GM21723 (cell line): Measurements from ENCODE around the gene ARHGAP8.

Experiments used
- ATAC-seq: cut with Tn5 transposase; IDR thresholded peaks from one replicate; pipeline ENCODE4 v1.9.1; 2021; ENCODE audit warnings: mild to moderate bottlenecking, moderate library complexity; ENCODE audit not compliant: unreplicated experiment

The ARHGAP8 gene

DNA sequence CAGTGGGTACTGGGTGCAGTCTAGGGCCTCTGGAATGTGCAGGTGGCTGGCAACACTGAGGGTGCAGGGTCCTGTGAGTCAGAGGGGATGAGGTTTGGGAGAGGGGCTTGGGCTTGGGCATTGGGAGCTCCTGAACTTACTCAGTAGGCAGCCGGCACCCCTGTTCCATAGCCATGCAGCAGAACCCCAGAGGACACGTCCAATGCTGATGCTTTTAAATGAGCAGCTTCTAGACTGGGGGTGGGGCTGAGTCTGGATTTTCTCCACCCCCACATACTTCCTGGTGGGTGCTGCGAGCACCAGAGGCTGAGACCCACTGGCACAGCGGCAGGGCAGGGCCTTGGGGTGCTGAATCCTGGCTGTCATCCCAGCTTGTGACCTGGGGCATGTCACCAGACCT is 71.4 kb downstream of the ARHGAP8 start:
- no peak for ATAC-seq

DNA sequence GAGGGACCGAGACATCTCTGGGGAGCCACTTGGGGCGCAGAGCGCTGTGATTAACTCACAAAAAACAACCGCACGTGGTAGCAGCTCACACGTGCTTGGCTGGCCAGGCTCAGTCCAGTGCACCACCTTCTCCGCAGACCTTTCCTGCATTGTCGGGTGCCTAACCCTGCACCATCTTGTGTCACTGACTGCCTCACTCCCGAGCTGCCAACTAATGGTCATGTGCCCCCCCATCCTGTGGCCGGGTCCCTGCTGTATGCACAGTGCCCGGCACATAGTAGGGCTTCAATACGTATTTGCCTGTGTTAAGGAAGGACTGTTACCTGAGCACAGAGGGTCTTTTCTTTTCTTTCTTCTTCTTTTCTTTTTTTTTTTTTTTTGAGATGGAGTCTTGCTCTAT is 71.9 kb downstream of the ARHGAP8 start:
- no peak for ATAC-seq

DNA sequence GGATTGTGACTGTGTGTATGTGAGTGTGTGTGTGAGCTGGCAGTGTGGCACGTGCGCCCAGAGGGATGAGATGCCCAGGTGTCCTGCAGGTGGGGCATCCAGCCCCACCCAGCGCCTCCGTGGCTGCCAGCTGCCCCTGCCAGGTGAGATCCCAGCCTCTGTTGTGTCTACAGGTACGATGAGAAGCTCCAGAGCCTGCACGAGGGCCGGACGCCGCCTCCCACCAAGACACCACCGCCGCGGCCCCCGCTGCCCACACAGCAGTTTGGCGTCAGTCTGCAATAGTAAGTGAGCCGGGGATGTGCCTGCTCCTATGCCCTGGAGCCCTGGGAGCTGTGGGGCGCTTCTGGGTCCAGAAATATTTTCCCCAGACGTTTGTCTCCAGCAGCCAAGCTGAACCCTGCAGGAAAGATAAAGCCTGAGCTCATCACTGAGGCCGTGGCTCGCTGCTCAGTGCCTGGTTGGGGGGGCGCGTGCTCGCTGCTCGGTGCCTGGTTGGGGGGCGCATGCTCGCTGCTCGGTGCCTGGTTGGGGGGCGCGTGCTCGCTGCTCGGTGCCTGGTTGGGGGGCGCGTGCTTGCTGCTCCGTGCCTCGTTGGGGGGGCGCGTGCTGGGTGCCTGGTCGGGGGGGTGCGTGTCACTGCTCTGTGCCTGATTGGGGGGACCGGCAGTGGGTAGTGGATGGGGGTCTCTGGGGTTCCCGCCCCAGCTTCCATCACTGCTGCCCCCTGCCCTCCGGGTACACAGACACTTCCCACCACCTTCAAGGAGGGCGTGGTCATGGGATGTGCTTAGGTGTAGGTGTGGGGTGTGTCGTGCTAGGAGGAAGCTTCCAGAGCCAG is 73.2 kb downstream of the ARHGAP8 start:
- ATAC-seq: no peak

DNA sequence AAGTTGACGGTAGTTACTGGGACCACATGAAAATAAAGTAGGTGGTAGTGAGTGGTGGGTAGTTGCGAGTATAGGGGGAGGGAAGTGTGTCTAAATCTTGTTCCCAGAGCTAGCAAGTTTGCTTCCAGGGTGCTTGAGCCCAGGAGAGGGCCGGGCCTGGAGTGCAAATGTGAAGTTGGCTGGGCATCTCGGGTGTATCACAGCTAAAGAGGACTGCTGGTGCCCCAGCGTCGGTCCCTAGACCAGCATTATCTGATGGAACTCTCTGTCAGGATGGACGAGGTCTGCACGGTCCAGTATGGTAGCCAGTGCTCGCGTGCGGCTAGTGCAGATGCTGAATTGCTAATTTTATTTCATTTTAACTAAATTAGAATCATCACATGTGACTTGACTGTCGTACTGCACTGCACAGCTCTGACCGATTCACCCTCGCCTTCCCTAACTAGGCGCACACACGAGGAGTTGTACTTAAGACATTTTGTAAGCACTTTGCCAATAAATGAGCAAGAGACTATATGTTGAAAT is 75.4 kb downstream of the ARHGAP8 start:
- no peak for ATAC-seq

DNA sequence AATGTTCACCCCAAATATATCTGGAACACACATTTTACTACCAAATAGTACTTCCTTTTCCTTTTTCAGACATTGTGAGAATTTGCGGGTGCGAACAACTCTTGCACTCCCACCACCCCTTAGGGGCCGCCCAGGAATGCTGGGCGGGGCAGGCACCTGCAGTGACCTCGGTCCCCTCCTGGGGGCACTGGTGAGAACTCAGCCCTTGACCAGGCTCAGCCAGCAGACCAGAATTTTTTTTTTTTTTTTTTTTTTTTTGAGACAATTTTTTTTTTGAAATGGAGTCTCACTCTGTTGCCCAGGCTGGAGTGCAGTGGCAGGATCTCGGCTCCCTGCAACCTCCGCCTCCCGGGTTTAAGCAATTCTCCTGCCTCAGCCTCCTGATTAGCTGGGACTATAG is 75.8 kb downstream of the ARHGAP8 start:
- no peak for ATAC-seq

DNA sequence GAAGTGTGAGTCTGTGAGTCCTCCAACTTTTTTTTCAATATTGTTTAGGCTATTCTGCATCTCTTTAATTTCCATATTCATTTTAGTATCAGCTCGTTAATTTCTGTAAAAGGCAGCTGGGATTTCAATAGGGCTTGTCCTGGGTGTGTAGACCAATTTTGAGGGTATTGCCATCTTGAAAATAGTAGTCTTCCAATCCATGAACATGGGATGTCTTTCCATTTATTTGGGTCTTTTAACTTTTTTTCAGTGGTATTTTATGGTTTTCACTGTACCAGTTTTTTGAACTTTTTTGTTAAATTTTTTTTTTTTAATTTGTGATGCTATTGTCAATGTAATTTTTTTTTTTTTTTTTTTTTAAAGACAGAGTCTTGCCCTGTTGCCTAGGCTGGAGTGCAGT is 79.5 kb downstream of the ARHGAP8 start:
- ATAC-seq: no peak

DNA sequence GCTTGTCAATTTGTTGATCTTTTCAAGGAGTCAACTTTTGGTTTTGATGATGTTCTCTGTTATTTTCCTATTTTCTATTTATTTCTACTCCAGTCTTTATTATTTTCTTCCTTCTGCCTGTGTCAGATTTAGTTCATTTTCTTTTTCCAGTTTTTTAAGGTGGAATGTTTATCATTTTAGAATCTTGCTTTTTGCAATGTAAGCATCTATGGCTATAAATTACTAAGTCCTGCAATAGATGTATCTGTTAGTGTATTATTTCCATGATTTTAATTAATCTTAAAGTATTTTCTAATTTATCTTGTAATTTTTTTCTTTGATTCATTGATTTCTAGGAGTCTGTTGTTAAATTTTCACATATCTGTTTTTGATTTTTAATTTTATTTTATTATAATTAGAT is 81.7 kb downstream of the ARHGAP8 start:
- no peak for ATAC-seq

DNA sequence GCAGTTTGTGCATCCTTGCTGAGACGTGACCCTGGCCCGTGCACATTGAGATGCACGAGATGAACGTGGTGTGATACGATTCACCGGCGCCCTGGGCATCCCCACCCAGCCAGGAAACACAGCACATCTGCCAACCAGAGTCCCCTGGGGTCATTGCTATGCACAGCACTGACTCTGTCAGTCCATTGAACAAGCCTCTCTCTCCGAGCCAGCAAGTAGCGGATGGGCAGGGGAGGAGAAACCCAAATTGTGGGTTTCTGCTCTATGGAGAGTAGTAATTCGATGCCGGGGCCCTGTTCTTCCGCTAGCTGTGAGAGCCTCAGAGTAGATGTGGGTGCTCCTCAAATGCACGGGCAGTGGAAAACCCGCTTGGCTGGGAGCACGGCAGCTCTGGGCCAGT is 85.1 kb downstream of the ARHGAP8 start:
- no peak for ATAC-seq

DNA sequence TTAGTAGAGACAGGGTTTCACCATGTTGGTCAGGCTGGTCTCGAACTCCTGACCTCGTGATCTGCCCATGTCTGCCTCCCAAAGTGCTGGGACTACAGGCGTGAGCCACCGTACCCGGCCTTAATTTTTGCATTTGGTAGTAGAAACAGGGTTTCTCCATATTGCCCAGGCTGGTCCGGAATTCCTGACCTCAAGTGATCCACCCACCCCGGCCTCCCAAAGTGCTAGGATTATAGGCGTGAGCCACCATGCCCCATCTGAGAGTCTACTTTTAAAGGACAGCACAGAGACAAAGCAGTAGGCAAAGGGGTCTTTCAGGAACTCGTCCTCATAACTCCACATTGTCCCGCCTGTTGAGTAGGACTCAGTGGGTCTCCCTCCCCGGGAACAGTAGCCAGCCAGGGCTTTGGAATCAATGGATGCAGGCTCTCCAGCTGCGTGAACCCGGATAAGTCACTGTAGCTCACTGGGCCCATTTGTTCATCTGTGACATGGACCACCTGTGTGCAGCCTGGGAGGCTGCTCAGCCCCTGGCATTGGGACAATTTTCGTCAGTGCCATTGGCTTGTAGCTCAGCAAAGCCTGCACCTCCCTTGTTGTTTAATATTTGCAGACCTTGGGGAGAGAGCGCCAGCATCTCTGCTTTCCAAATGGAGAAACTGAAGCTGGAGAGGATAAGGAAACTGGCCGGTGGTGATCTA is 86.1 kb downstream of the ARHGAP8 start:
- no peak for ATAC-seq

DNA sequence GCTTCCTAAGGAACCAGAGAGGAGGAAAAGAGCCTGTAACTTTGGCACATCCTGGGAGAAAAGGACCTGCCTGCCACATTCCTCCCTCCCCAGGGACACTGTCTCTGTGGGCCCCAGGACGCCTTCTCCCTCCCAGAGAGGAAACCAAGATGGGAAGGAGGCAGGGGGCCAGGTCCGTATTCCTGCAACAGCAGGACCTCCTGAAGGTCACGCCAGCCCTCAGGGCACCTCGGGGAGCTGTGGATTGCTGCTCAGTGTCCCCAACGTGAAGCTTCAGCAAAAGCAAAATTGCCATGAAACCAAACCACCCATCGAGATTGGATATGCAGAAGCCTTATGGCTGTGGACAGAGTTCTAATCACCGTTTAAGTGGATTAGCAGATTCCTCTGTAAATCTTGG is 86.7 kb downstream of the ARHGAP8 start:
- ATAC-seq: no peak

DNA sequence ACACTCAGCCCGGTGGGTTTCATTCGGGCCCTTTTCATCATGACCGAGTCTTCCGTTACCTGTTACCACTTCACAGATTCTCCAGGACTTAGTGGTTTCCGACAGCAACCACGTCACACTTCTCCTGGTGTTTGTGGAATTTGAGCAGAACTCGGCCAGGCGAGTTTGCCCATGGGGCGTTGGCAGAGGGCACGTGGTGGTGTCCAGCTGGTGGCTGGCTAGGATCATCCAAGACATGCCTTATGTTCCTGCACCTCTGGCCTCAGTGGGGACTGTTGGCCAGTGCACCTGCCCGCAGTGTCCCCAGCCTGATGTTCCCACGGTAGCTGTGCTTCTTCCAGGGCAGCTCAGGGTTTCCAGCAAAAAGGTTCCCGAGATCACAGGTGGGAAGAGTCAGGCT is 87.3 kb downstream of the ARHGAP8 start:
- ATAC-seq: no peak

DNA sequence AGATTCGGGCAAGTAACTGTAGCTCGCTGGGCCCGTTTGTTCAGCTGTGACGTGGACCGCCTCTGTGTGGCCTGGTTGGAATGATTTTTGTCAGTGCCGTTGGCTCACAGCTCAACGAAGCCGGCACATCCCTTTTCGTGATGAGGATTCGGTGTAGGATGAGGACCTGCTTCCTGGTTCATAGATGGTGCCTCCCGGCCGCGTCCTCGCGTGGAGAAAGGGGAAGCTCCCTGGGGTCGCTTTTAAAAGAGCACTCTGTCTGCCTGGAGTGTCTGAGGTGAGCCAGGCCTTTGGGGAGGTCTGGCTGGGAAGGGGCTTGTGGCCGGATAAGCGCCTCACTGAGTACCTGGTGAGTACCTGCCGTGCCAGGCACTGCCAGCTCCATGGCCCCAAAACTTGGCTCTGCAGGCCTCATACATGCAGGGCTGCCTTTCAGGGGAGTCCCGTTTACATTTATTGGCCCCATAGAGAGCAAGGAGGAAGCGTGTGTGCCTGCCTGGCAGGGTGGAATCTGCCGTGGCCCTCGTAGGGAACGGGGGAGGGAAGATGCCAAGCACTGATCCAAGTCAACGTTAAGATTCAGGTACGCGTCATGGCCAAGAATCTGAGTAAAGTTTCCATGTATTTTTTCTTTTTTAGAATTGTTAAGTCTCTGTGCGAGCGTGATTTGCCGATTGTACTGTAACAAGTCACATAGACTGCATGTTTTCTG is 88.4 kb downstream of the ARHGAP8 start:
- ATAC-seq: no peak

DNA sequence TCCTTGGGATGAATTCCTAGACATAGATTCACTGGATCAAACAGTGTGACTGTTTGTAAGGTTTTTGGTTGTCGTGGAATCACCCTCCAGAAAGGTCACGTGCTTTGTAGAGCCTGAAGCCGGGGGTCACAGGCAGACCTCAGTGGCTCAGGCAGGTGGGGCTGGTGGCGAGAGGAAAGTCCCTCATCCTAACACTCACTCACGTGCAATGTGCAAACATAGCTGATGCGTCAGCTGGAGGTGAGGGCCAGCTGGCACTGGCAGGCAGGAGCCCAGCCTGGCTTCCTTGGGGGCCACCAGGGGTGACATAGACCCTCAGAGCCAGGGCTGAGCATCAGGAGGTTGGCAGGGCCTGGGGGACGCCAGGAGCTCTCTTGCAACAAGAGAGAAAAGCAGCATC is 90.0 kb downstream of the ARHGAP8 start:
- ATAC-seq: no peak

DNA sequence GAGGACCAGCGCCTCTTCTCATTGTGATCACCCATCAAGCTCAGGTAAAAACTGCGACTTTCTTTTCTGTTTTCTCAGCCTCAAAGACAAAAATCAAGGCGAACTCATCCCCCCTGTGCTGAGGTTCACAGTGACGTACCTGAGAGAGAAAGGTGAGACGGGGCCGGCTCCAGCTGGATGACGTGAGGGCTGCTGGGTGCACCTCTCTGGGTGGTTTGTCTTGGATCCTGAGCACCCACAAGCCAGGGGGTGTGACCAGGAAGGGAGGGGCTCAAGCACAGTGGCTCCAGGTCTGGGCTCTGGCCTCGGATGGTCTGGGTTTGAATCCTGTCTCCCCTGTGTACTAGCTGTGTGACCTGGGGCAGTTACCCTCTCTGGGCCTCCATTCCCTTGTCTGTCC is 92.8 kb downstream of the ARHGAP8 start:
- no peak for ATAC-seq

DNA sequence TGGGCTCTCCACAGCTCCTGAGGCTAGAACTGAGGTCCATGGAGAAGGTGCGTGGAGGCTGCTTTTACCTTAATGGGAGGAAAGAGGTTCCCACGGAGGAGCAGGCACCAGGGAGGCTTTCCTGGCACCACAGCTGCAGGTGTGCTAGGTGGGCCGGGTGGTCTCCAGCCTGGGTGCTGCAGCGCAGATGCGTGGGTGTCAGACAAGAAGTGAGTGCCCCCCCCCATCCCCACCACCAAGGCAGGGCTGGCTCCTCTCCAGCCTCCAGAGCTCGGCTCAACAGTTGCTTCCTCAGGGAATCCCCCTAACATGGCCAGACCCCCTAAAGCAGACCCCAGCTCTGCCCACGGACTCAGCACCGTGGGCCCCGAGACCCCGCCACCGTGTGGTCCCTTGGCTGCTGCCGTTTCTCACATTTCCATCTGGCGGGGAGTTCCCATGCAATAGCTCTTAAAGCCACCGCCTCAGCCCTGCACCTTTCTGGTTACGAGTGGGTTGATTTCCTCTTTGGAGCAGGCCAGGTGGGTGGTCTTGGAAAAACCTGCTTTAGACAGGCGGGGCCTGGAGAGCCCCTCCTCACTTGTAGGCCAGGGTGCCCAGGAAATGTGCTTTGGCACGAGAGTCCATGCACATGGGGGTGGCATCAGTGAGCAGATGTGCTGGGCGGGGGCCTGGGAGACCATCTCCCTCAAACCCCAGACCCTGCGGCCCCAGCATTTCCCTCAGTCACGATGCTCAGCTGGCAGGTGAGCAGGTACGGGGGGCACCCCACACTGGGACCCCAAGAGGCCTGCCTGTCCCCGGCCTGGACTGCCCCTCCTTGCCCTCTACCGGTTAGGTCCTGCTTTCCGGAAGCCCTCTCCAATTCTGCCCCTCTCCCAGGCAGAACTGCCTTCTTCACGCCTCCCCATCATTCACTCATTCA is 93.7 kb downstream of the ARHGAP8 start:
- no peak for ATAC-seq

DNA sequence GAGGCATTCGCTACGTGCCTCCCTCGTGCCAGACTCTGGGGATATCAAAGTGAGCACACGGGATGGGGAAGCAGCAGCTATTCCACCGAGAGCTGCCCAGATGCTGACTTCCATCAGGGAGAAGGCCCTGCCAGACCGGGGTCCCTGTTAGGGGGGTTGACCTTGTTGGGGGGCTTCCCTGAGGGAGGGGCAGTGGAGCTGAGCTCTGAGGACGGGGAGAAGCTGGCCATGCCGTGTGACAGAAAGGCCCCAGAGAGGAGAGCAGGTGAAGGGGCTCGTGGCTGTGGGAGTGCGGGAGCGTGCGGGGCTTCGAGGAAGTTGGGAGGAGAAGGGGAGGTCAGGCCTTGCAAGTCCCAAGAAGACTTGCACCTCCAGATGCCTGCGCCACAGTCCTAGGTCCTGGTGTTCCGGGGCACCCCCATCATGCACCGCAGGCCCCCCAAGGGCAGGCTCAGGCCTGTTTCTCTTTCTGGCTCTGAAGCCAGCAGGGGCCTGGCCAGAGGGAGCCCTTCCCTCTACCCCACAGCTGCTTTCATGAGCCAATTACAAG is 94.4 kb downstream of the ARHGAP8 start:
- no peak for ATAC-seq

DNA sequence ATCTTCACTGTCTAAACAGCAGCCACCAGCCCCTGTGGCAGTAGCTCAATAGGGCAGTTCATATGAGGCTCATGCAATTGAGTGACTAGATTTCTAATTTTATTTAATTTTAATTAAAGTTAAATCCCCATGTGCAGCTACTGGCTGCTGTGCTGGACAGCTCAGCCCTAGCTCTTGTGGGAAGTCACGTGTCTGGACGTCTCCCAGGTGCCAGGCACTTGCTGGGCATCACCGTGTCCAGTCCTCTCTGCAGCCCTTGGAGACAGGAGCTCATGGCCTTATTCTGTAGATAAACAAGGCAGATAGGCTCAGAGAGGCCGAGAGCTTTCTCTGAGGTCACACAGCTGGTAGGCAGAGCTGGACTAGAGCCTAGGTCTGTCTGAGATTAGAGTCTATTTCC is 95.0 kb downstream of the ARHGAP8 start:
- ATAC-seq: no peak

DNA sequence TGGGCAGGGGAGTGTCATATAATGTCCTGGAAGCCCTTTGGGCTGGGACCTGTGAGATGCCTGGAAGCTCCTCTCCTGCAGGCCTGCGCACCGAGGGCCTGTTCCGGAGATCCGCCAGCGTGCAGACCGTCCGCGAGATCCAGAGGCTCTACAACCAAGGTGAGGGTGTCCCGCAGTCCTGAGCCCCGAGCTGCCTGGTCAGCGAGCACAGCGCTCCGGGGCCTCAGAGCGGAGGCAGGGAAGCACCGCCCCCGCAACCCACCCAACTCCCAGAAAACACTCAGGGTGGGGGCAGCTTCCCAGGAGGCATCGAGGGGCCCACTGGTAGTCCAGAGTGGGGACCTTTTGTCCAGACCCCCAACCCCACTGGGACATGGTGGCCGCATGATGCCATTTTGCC is 95.5 kb downstream of the ARHGAP8 start:
- no peak for ATAC-seq

DNA sequence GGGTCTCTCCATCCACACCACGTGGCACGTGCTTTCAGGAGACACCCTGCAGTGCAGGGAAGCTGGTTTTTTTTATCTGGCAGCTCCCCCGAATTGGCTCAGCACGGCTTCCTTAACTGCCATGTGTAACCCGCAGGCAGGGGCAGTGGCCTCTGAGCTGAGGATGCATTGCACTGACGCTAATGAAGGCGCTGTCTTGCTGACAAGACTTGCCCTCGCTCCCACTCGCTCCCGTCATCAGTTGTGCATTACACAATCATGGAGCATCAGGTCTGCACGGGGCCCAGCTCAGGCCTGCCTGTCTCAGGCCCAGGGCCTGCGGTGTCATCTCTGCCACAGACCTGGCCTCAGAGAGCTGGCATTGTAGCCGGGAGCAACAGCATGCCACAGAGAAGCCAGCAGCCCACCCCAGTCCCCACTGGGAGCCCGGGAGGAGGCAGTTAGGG is 95.9 kb downstream of the ARHGAP8 start:
- ATAC-seq: no peak

DNA sequence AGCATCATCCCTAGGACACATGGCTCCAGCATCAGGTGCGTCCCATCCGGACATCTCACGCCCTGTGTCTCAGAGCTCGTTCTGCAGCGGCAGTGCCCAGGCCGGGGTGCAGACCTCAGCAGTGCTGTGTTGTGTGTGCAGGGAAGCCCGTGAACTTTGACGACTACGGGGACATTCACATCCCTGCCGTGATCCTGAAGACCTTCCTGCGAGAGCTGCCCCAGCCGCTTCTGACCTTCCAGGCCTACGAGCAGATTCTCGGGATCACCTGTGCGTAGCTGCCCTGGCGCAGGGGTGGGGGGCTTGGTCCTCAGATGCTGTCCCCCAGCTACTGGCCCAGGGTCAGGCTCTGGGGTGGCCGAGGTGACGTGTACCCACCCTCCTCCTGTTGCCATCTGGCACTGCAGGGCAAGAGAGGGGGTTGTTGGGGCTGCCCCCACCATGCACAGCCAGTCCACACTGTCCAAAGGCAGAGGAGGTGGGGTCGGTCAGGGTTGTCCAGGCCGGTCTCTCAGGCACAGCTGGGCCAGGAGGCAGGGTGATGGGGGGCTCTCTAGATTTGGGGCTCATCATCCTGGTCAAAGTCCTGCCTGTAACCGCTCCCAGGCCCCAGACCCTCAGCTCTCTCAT is 96.5 kb downstream of the ARHGAP8 start:
- no peak for ATAC-seq
